Hematopoietic multipotent progenitor cell (in vitro differentiated cells): ENCODE data around the gene MYO7B. TPM values are rescaled to one million over a fixed set of nuclear protein-coding genes. Genes with fewer than 3 reads are reported as not detected.

Experiments used
- DNase-seq, 3 donors: peaks; one replicate each; pipeline ENCODE4 v3.0.0-alpha.2; 2011 to 2015; ENCODE audit warnings: low read depth in 2 of 3, low spot score in 2 of 3
- total RNA-seq: library from RNA; depleted of rRNA; stranded (reverse); fragments of >200 nt; gene quantifications from one replicate; pipeline ENCODE4 v1.2.3, GENCODE V29; 2012

Gene MYO7B
- total RNA-seq, 1 donor: 1.9 TPM

DNA sequence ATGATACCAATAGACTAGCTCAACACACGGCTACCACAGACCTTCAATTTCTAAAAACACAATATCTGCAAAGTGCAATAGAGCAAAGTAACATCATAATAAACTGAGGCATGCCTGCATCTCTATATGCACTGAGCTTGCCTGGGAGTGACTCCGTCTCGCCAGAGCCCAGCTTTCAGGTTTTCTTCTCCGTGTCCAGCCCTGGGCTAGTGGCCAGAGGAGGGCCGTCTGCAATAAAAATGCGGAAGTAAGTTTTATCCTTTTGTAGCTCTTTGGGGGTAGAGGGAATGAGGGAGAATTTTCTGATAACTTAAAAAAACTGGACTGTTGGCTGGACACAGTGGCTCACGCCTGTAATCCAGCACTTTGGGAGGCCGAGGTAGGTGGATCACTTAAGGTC is 69.5 kb downstream of the MYO7B start:
- DNase-seq: no peak

DNA sequence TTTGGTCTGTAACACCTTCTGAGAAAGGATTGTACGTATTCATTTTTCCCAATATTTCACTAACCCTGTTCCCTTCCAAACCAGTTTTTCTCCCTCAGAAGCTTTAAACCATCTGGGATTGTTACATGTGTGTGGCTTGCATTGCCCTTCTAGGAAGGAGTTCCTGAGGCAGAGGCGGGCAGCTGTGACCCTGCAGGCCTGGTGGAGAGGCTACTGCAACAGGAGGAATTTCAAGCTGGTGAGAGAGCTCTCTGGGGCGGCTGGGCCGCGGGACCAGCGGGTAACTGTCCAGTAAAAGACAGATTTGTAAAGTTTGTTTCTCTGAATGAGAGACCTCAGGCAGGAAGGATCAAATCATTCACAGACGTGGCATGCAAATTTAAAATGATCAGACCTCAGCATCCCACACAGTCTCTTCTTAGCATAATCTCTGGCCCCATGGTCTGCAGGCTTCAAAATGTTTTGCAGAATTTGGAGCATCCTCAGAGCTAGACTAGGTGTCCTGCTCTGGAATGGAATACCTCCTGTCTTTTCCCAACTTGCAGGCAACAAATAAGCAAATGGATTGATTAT is 70.3 kb downstream of the MYO7B start:
- no peak for DNase-seq

DNA sequence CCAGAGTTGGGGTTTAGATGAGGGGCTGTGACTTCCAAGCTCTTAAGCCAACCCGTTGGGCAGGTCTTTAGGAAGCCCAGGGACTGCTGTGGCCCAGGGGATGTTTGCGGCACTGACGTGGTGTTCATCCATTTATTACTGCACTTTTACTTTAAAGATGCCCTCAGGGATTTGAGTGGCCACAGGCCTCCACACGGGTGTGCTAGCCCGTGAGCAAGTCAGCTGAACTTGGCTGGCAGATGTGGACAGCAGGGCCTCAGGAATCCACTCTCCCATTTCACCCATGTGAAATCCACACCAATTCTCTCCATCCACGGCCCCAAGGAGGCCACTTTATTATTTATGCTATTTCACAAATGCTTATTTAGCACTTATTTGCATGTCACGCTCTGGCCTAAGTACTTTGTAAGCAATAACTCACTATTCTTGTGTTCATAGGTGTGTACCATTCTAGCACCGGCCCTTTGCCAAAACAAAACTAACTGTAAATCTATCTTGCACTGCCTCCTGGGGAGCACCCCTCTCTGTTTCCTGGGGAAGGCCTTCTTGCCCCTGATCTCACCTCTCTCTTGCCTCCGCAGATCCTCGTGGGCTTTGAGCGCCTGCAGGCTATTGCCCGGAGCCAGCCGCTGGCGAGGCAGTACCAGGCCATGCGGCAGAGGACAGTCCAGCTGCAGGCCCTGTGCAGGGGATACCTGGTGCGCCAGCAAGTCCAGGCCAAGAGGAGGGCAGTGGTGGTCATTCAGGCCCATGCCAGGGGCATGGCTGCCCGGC is 71.3 kb downstream of the MYO7B start:
- DNase-seq: no peak

DNA sequence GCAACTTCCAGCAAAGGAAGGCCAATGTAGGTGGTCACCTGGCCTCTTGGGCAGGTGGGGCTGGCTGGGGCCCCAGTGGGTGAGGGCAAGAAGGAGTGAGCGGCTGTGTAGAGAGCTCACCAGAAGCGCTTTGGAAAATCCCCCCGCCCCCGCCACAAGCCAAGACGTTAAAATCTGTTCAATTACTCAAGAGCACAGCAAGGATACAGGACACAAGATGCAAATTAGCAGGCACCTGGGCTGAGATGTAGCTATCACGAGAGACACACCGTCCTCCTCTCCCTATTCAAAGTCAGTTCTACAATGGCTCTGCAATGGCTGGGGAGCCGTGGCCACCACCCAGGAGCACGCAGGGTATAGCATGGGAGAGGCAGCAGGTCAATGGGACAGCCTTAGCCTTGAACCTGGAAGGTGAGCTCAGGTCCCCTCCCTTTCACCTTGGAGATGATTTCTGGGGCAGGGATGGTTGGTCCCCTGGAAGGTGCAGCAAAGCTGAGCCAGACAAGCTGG is 72.0 kb downstream of the MYO7B start:
- DNase-seq: no peak

DNA sequence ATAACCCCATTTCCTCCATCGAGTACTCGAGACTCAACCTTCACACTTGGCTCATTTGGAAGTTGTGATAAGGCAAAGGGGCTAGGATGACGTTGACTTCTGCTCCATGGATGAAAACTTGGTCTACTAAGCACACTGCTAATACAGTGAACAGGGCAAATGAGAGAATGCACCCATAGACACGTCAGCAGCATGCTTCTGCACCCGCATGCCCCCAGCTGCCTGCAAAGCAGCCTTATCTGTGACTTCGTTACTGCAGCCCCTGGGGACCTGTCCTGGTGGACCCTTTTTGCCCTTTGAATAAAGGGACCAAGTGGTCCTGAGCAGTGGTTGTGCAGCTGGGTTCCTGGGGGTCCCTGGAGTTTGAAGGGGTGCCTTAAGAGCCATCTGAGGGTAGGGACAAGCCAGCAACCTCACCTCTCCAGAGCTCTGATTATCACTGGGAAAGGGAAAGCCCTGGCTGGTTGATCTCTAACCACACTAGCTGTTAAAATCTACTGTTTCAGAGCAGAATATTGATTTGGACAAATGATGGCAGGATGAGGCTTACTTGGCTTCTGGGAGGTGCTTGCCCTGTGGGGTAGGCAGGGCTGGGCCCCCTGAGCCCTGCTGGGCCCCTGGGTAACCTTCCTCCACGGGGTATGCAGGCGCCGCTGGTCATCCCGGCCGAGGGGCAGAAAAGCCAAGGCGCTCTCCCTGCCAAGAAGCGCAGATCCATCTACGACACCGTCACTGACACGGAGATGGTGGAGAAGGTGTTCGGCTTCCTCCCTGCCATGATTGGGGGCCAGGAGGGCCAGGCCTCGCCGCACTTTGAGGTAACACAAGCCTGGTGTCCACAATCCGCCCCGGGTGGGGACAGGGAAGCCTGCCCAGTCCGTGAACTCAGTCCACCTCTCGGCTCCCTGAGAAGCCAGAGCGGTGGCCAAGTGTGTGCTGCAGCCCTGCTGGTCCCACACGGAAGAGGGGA is 72.9 kb downstream of the MYO7B start:
- DNase-seq: no peak

DNA sequence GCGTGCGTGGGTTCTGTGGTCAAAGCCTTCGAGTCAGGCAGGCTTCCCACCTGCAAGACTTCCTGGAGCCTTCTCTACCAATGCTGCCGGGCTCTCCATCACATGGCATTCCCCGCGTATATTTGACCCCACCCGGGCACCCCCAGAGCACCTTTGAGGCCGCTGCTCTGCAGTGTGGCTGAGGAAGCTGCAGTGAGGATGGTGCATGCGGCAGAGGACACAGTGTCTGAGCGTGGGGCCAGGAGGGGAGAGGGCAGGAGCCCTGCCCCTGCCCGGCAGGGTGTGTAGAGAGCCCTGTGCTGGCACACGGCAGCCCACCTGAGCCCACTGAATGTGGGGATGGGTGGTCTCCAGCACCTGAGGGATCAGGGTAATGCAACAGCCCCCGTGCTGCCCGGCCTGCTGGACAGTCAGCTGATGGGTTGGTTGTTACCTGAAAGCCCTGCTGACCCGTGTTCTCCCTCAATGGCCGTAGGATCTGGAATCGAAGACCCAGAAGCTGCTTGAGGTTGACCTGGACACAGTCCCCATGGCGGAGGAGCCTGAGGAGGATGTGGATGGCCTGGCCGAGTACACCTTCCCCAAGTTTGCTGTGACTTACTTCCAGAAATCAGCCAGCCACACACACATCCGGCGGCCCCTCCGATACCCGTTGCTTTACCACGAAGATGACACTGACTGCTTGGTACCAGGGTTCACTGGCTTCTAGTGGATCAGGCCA is 73.7 kb downstream of the MYO7B start:
- DNase-seq: no peak

DNA sequence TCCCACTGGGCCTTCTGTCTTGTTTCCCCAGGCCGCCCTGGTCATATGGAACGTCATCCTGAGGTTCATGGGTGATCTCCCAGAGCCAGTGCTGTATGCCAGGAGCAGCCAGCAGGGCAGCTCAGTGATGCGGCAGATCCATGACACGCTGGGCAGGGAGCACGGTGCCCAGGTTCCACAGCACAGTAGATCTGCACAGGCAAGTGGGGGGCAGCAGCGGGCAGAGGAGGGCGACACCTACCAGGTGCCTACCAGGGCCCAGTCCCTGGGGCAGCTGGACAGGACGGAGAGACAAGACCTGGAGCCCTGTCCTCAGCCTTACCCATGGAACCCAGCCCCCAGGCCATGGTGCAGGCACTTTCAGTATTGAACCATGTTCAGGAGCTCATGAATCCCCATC is 74.3 kb downstream of the MYO7B start:
- DNase-seq: no peak

DNA sequence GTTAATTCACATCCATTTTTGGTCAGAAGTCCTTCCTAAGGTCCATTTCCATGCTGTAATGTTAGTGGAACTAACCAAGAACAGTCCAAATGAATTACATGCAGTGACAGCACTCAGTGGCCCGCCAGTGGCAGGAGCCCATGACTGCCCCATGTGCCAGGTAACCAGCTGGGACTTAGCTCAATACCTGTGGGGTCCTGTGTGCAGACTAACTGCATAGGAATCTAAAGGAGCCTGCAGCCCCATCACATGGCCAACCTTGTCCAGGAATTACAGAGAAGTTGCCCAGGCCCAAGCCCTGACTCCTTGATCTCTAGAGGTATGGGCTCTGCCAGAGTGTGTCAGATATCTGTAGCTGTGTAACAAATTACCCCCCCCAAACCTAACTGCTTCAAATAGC is 75.1 kb downstream of the MYO7B start:
- no peak for DNase-seq

DNA sequence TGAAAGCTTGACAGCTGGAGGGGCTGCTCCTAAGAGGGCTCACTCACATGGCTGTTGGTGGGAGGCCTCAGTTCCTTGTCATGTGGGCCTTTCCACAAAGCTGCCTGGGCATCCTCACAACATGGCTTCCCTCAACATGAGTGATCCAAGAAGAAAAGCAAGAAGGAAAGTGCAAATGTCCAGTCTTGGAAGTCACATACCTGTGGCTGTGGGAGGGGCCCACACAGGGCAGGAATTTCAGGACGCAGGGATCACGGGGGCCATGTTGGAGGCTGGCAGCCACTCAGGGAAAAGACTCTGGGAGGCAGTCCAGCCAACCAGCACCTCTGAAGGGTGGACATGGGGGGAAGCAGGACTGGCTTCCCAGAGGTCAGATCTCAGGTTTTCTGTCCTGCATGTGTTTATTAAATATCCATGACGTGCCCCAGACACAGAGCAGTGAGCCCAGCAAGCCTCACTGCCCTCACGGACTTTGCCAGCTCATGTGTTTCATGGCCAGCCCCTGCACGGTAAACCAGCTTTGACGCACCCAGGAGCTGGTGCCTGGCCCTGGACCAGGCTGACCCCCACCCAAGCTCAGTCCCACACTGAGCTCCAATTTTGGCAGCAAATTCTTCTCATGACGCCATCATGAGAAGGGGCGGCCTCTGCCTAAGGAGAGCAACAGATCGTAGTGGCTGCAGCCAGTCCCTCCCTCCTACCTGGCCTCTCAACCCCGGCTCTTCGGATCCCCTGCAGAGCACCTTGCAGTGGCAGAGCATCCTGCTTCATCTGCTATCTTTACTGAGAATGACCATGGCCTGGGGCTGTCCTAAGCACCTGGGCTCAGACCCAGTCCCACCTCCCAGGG is 75.8 kb downstream of the MYO7B start:
- DNase-seq: no peak

DNA sequence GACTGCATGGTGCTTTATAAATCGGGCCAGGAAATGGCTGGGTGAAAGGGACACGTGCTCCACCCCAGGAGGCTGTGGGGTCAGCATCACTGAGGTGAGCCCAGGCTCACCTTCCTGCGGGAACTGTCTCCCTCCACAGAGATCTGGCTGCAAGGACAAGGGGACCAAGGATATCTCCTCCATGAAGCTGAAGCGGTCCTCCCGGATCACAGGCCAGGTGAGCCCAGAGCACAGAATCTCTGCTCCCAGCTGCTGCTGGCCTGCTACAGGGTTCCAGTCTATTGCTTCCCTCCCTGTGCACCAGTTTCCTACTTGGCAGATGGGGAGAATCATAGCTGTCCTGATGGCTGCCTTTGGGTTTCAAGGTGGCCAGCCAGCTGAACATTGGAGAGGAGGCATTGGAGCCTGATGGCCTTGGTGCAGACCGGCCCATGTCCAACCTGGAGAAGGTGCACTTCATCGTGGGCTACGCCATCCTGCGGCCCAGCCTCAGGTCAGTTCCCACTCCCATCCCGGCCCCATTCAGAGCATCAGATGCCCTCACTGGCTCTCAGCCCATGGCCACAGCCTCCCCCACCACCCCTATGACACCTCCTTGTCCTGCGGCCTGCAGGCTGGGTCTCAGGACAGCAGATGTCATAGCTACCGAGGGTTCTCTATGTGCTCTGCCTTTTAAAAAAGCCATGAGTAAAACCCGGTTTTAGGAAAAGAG is 76.8 kb downstream of the MYO7B start:
- DNase-seq: no peak

DNA sequence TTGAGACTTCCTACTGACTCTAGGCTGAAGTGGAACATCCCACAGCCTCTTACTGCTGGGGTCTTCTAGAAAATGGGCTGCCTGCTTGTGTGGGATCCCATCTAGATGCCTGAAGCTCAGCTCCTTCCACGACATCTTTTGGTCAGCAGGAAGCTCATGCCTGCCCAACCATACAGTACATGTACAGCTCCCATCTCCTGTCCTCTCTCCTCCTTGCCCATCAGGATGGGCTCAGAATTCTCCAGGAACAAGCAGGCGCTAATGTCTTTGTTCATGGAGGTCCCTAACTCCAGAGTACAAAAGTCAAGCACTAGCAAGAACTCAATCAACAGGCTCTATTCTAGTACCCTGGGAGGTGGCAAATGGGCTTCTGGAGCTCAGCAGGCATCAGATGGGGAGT is 78.8 kb downstream of the MYO7B start:
- no peak for DNase-seq

DNA sequence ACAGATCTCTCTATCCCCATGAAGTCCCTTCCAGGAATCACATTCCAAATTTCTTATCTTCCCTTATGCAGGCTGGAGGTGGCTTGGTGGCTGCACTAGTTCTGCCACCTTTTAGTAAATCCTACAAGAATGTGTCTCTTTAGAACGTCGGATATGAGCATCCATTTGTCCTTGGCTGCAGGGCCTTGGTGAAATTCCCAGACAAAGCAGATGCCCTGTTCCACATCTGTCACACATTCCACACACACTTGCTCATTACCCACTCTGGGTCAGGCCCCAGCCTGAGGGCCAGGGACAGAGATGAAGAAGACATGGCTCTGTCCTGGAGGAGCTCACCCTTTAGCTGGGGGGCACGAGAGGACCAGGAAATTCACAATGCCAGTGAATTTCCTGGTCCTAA is 79.2 kb downstream of the MYO7B start:
- DNase-seq: no peak

DNA sequence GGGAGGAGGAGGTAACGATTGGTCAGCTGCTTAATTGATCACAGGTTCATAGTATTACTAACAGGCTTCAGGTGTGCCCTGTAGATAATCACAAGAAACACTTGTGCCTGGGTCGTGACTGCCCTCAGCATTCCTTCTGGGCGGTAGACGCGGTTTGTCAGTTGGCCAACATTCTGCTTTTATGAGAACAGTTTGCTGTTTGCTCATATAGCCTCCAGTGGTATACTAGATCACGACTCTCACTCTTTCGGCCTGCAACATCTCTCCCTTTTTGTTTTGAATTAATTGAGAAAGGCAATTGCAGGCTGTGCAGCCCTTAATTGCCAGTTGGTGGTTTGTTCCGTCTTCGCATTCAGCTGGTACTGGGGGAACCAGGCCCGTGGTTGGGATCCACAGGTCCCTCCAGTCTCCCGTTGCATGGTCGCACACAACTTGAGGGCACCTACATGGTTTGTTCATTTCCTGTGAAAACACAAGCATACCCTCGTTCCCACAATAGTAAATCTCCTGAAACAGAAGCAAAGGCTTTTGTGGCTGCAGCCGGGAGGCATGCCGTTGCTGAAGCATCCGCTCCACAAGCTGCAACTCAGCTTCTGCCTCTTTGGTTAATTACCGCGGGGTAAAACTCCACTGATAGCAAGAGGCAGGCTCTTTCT is 80.2 kb downstream of the MYO7B start:
- peak in 1 of 3 donors; percentile 74 for DNase-seq

DNA sequence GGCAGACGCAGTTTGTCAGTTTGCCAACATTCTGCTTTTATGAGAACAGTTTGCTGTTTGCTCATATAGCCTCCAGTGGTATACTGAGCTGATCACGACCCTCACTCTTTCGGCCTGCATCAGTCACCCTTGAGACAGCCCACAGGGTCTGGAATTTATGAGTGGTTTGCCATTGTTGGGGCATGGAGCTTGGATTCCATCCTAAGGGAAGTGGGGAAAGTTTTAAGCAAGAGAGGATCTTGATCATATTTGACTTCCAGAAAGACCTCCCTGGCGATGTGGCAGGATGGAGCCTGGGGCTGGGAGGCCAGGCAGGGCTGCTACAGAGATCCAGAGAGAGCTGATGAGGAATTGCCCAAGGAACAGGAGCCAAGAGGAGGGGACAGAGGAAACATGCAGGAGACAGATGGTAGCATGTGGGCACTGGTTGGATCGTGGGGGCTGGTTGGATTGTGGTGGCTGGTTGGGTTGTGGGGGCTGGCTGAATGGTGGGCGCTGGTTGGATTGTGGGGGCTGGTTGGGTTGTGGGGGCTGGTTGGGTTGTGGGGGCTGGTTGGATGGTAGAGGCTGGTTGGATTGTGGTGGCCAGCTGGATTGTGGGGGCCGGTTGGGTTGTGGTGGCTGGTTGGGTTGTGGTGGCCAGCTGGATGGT is 83.2 kb downstream of the MYO7B start:
- no peak for DNase-seq

DNA sequence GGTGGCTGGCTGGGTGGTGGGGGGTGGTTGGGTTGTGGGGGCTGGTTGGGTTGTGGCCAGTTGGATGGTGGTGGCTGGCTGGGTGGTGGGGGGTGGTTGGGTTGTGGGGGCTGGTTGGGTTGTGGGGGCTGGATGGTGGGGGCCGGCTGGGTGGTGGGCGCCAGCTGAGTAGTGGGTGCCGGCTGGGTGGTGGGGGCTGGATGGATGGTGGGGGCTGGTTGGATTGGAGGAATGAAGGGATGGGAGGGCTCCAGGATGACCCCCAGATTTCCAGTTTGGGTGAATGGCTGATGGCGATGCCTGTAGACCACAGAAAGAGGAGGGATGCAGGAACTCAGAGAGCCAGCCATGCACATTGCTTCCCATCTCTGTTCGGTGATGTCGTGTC is 83.7 kb downstream of the MYO7B start:
- no peak for DNase-seq

DNA sequence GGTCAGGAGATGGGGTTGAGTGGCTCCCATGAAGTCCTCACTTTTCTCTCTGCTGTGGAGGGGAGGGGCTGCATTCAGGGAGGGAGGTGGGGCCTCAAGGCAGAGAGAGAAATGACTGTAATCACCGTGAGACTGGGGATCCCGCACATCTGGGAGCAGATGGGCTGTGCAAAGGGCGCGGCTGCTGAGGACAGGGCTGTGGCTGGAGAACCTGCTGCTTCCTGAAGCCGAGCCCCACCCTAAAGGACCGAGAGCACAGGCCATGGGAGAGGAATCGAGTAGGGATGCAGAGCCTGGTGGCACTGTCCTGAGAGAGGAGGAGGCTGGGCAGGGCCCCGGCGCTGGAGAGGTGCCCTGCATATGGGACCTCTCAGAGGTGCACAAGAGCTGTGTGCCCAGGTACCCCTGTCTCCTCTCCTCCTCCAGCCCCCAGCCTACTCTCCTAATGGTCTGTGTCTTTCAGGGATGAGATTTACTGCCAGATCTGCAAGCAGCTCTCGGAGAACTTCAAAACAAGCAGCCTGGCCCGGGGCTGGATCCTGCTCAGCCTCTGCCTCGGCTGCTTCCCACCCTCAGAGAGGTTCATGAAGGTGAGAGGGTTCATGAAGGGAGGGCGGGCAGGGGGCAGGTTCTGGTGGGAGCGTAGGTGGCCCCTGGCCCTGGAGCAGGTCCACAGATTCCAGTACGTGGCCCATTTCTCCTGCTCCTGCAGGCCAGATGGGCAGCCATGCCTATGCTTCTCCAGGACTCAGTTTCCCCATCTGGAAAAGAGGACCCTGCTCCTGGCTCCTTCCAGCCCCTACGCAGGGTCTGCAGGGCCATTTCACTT is 84.6 kb downstream of the MYO7B start:
- DNase-seq: no peak

DNA sequence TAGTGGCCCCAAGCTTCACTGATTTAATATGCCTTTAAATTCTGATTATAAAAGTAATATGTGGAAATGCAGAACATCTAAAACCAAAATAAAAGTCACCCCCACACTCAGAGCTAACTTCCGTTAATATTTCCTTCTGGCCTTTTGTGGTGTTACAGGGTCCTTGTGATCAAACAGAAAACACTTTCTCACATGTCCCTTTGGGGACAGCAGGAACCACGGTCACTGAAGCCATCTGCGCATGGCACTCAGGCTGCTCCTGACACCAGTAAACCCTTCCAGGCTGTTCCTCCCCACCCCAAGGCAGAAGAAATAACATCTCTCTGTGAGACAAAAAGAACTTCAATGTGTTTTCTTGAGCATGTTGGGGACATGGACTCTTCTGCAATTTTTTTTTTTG is 85.4 kb downstream of the MYO7B start:
- DNase-seq: peak in 1 of 3 donors; percentile 75
